Esophagus squamous epithelium (tissue), 5 donors: Measurements from ENCODE around the gene TVP23A. TPM values are rescaled to one million over a fixed set of nuclear protein-coding genes. Genes with fewer than 3 reads are reported as not detected.

Experiments used
- DNase-seq: peaks from one replicate; lab custom pipeline; 2025; lab: John Stamatoyannopoulos, UW
- H3K27ac ChIP-seq, 4 donors: fragments of 200-600 bp; sonication (generic); one replicate each; pipeline ENCODE4 v1.5.1; 2016 to 2019; ENCODE audit warnings: mild to moderate bottlenecking in 1 of 4
- H3K27me3 ChIP-seq, 4 donors: fragments of 200-600 bp; sonication (generic); 1 replicate in 3 of 4; 2 replicates in 1 of 4; pipeline versions ENCODE4 v1.5.1 to v1.6.0; 2017 to 2021; ENCODE audit warnings: antibody characterized with exemption in 1 of 4
- H3K36me3 ChIP-seq, 3 donors: fragments of 200-600 bp; sonication (generic); one replicate each; pipeline ENCODE4 v1.5.1; 2016 to 2019
- H3K4me1 ChIP-seq, 3 donors: fragments of 200-600 bp; sonication (generic); one replicate each; pipeline ENCODE4 v1.5.1; 2017 to 2019
- H3K4me3 ChIP-seq, 4 donors: fragments of 200-600 bp; sonication (generic); 1 replicate in 3 of 4; 2 replicates in 1 of 4; pipeline ENCODE4 v1.5.1; 2016 to 2019; ENCODE audit warnings: mild to moderate bottlenecking in 2 of 4, moderate library complexity in 1 of 4
- H3K9me3 ChIP-seq, 3 donors: fragments of 200-600 bp; sonication (generic); one replicate each; pipeline ENCODE4 v1.5.1; 2016 to 2019
- CTCF ChIP-seq, 6 experiments: fragments of 450-650 bp in 4 of 6; fragments of 200-600 bp in 2 of 6; sonication (generic) in 2 of 6; IDR thresholded peaks; one replicate each; pipeline ENCODE4 v1.5.1; 2016 to 2019; ENCODE audit warnings: antibody characterized with exemption in 6 of 6, mild to moderate bottlenecking in 4 of 6, moderate library complexity in 4 of 6
- POLR2A ChIP-seq, 4 donors: fragments of 450-650 bp; IDR thresholded peaks; one replicate each; pipeline ENCODE4 v1.6.1; 2017; ENCODE audit warnings: antibody characterized with exemption in 4 of 4, mild to moderate bottlenecking in 4 of 4, moderate library complexity in 3 of 4
- WGBS, 2 donors: methylation state at CpG; one replicate each; pipeline ENCODE4 v1.1.5; 2018; 5-methylcytosine and 5-hydroxymethylcytosine counted together
- intact Hi-C: fragments of 100-400 bp; cut with DNase I; formaldehyde crosslinking; loops from one replicate; pipeline ENCODE4 v1.15.0; 2022
- total RNA-seq, 4 donors: library from RNA; depleted of rRNA; stranded (reverse); fragments of >200 nt; gene quantifications; one replicate each; pipeline ENCODE4 v1.1.0, GENCODE V29; 2016
- donor health status: DM: yes; HTN: yes; CAD: no.

TVP23A gene
- total RNA-seq, 4 donors from 2014 or later: 0.19 TPM; not detected in 3

GRCh38 chr16:10847176-10847575, 28.6 kb upstream of the TVP23A start:
- Histone ChIP-seq H3K4me3 (no peak overlapping the region), H3K27me3 (peaks cover 0 to 5% (median 0%) of the 10 kb centered on the region in 4 donors), H3K4me1 (peaks cover under 1 to 9% (median 2%) of the 10 kb centered on the region in 3 donors), H3K36me3 (no peaks in the 10 kb centered on the region), H3K9me3 (no peaks in the 10 kb centered on the region), H3K27ac (peak overlapping the region in 2 of 4 donors; percentile 40 to 65)
- TF ChIP-seq CTCF (IDR thresholded peaks at IDR 0.05) (no peak), POLR2A (IDR thresholded peaks at IDR 0.05) (no peak)
- intact Hi-C loops: no loop called here
- WGBS, 2 donors: 13 to 19% methylated on average over 2 of the region's 2 CpGs
- DNase-seq: no peak

DNA sequence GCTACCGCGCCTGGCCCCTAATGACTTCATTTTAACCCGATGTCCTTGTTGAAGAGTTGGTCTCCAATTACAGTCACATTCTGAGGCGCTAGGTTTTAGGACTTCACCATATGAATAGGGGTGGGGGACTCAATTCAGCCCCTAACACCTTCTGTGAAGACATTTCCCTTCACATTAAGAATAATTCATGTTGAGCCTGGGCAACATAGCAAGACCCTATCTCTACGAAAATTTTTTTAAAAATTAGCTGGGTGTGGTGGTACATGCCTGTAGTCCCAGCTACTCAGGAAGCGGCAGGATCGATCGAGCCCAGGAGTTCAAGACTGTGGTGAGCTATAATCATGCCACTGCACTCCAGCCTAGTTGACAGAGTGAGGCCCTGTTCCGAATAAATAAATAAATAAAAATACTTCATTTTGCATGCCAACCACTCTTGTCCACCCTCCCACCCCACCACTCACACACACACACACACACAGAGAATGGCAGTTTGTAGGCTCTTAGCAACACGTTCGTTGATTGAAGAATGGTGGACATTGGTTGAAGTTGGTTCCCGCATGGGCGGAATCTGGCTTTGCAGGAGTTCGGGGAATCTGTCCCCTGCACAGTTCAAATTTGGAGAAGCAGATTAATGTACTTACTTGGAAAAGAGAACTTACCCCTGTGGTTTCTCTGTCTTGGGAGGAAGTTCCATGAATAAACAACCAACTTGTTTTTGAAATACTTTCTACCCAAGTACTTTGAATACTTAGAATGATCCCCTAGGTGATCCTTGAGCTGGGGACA, 27.8 kb upstream of the TVP23A start:
- H3K9me3 ChIP-seq: no peaks in the 10 kb centered on the region
- 92 to 94% methylated on average over 14 of the region's 14 CpGs for WGBS, 2 donors
- TF ChIP-seq CTCF (IDR thresholded peaks at IDR 0.05) (no peak), POLR2A (IDR thresholded peaks at IDR 0.05) (no peak)
- H3K4me3 ChIP-seq: no peak overlapping the region
- intact Hi-C loops: no loop called here
- H3K36me3 ChIP-seq: no peaks in the 10 kb centered on the region
- H3K27me3 ChIP-seq: peaks cover 0 to 11% (median 0%) of the 10 kb centered on the region in 4 donors
- peaks cover 0 to 6% (median 0%) of the 10 kb centered on the region in 3 donors for H3K4me1 ChIP-seq
- DNase-seq: no peak
- peak overlapping the region in 2 of 4 donors; percentile 40 to 65 for H3K27ac ChIP-seq

DNA sequence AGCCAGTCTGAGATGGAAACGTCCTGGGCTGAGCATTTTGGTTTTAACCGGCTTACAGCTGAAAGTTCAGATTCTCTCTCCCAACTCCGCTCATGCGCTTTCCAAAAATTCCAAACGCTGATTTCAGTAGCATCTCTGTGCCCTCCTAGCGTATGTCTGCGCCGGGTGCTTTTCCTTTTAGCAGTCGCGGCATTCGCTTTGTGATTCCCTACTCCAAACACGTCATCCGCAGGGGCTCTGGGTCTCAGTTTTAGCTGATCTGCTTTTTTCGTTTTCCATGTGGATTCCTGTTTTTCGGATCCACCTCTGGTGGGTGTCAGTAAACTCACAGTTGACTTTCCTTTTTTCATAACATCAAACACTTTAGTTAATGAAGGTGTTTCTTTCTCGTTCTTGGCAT, 22.1 kb upstream of the TVP23A start:
- Histone ChIP-seq H3K36me3 (no peaks in the 10 kb centered on the region), H3K27me3 (peaks cover 0 to 24% (median 0%) of the 10 kb centered on the region in 4 donors), H3K9me3 (no peaks in the 10 kb centered on the region), H3K27ac (no peak overlapping the region), H3K4me3 (no peak overlapping the region), H3K4me1 (no peaks in the 10 kb centered on the region)
- no peak for DNase-seq
- intact Hi-C loops: no loop called here
- 67 to 72% methylated on average over 16 of the region's 16 CpGs for WGBS, 2 donors
- TF ChIP-seq POLR2A (IDR thresholded peaks at IDR 0.05) (no peak), CTCF (IDR thresholded peaks at IDR 0.05) (no peak)

- Histone ChIP-seq H3K27me3 (peaks cover 0 to 24% (median 0%) of the 10 kb centered on the region in 4 donors), H3K27ac (no peak overlapping the region), H3K9me3 (no peaks in the 10 kb centered on the region), H3K4me3 (no peak overlapping the region), H3K36me3 (no peaks in the 10 kb centered on the region), H3K4me1 (no peaks in the 10 kb centered on the region)
- TF ChIP-seq CTCF (IDR thresholded peaks at IDR 0.05) (no peak), POLR2A (IDR thresholded peaks at IDR 0.05) (no peak)
- DNase-seq: no peak
- intact Hi-C loops: no loop called here
- WGBS, 2 donors: 60 to 63% methylated on average over 6 of the region's 6 CpGs
These were observed 20.7 kb upstream of the TVP23A start for GRCh38 chr16:10839279-10839666.

- TF ChIP-seq POLR2A (IDR thresholded peaks at IDR 0.05): no peak
- no peak for TF ChIP-seq CTCF (IDR thresholded peaks at IDR 0.05)
- Histone ChIP-seq H3K4me1 (no peaks in the 10 kb centered on the region), H3K27ac (no peak overlapping the region), H3K4me3 (no peak overlapping the region), H3K36me3 (no peaks in the 10 kb centered on the region), H3K9me3 (no peaks in the 10 kb centered on the region), H3K27me3 (peaks cover 0 to 24% (median 0%) of the 10 kb centered on the region in 4 donors)
- 76 to 82% methylated on average over 4 to 7 of the region's 10 CpGs for WGBS, 2 donors
- DNase-seq: no peak
- intact Hi-C loops: no loop called here
These were observed 20.2 kb upstream of the TVP23A start for GRCh38 chr16:10838621-10839278.
